HG02678 (cell line): ENCODE data around the gene TMEM269.
"Not testable (repeated sequence)": the region's sequence is repeated elsewhere in the genome, so short reads cannot be mapped to it uniquely, and the experiment has no call there.

Source experiments
- ATAC-seq: cut with Tn5 transposase; IDR thresholded peaks from one replicate; pipeline ENCODE4 v1.9.1; 2021; ENCODE audit warnings: mild to moderate bottlenecking, moderate library complexity; ENCODE audit not compliant: unreplicated experiment

TMEM269 gene

DNA sequence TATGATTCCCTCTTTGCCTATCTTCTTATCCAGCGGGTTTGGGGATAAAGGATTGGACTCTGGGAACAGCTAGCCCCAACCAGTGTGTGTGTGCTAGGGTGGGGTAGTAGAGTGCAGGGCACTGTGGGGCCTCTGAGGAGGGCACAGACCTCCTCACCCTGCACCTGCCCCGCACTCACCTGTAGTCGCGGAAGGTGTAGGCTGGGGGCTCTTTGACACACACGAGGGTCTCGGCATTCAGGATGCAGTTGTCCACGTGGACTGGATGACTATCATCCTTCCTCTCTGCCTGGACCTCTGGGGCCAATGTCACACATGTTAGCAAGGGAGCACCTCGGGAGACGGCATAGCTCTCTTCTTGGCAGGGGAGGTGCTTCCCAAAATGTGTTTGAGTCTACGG is 36.8 kb upstream of the TMEM269 start:
- no peak for ATAC-seq

DNA sequence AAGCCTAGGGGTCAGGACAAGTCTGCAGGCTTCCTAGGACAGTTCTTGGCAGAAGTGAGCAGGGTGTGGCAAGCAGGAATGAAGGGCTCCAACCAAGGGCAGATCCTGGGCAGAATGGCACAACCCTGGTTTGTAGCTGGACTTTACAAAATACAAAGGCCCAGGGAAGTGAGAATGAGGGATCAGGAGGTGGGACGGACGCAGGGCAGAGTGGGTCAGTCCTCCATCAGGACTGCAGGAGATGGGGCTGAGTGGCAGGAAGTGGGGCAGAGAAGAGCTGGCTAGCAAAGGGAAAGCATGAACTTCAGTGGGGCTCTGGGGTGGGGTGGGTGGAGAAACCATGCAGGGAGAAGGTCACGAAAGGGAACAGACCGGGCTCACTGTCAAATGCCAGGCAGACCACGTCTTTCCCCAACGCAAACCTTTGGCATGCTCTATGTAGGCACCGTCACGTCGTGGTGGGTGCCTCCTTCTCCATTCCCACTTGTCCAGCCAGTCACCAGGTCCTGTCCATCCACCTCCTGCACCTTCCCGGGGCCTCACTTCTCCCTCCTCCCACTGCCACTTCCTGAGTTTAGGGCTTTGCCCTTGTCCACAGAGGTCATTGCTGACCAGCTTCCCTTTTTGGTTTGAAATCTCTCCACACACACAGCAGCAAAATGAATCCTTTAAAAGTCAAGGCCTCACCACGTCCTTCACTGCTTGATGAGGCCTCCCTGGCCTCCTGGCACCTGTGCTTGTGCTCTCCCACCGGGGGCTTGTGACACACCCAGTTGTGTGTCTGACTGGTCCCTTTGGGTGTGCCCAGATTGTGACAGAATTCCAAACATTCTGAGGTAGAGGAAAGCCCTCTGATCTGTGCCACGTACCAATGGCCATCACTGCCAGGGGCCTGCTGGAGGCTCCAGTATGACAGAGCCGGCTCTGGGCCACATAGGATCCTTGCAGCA is 36.1 kb upstream of the TMEM269 start:
- no peak for ATAC-seq

DNA sequence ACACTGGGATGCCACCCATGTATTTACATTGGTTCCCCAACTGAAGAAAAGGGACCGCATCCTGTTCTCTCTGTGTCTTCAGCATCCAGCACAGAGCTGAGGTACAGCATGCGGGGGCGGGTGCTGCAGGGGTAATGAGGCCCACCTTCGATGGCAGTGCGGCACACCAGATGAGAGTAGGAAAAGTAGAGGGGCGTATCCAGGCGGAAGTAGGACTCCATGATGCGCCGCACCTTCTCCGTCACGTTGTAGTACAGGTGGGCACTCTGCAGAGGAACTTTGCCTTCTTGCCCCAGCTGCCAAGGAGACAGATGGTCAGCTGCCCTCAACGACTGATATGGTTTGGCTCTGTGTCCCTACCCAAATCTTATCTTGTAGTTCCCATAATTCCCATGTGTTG is 34.8 kb upstream of the TMEM269 start:
- ATAC-seq = no peak

DNA sequence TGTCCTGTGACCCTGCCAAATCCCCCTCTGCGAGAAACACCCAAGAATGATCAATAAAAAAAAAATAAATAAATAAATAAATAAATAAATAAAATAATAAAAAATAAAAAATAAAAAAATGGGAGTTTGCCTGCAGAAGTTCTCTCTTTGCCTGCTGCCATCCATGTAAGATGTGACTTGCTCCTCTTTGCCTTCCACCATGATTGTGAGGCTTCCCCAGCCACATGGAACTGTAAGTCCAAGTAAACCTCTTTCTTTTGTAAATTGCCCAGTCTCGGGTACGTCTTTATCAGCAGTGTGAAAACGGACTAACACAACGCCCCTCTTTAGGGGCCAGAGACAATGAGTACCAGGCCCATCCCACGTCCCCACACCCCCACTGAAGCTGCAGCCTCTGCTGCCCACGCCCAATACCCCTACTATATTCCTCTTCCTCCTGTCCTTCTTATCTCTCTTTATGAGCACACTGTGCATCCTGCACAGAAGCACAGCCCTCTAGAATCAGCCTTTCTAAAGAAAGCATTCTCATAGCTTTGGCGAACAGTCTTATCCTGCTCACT is 33.2 kb upstream of the TMEM269 start:
- not testable (repeated sequence) for ATAC-seq

DNA sequence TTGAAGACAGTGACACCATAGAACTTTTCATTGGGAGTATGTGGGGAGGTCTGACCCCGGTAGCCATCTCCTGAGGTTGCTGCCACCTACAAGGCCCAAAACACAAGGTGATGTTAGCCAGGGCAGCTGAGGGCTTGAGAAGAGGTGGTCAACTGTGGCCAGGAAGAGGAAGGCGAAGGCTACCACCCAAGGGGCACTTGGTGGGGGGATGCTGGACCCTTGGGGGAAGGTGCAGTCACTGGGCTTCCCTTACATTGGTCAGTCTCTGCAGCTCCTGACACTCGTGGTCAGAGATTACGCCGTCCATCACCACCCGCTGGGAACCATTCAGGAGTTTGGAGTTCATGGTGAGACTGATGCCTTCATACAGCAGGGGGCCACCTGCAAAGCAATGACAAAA is 32.5 kb upstream of the TMEM269 start:
- ATAC-seq = no peak

DNA sequence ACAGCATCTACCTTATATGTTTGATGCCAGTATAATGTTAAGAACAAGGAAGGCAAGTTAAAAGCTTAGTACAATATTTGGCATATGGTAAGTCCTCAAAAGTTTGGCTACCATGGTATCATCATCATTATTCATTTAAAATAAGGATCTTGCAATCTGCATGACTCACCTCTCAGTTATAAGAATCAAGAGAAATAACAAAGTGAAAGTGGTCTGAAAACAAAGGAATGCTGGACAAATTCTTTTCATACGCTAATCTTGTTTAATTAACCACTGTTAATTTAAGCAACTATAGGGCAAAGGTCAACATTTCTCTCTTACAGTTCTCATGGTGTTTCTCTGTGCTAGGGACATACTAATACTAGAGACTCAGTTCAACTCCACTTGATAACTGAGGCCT is 31.7 kb upstream of the TMEM269 start:
- no peak for ATAC-seq

DNA sequence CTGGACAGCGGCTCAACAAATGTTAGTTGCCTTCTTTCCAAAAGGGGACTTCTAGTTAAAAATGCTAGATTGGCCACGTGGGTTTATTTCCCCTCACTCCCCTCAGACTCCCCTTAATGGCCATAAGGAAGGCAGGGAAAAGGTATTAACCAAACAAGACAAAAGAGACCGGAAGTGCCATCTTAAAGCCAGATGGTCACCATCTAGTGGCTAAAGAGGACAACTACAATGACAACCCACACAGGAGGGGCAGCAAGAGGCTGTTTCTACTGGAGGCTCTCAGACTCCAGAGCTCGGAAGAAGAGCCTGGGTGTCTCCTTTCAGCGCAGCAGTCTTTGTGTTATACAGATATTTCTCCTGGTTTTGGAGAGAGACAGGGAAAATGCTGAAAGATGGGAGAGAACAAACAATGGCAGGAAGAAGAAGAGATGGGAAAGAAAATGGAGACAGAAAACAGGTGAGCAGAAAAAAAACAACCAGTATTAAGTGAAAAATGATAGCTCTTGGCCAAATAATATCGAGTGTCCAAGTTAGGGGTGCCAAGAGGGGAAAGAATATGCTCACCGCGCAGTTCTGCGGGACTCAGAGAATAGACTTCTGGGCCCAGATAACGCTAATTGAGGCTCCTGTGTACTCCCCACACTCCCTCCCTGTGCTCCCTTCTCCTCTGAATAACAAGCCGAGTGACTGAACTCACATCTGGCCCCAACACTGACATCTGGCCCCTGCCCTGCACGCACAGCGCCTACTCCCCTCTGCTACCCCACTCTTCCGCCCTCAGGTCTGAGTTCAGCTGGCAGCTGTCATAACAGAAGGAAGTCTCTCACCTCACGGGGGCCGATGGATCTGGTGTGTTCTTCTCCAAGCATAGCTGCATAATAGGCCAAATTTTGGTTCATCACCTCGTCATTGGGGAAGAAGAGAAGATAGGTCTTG is 27.6 kb upstream of the TMEM269 start:
- ATAC-seq = no peak

DNA sequence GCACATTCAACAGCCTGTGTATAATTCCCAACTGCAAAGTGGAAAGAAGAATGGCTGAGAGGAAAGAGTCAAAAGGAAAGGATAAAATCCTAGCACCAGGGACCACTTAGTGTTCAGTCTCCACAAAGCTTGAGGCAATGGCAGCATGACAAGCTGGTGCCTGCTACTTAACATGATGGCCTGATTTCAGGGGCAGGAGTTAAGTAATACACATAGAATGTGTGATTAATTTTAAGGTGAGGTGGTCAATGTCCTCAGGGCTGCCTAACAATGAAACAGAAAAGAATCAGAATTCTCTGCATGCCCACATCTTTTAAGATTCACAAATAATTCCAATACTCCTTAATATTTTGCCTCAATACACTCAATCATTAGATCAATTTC is 26.9 kb upstream of the TMEM269 start:
- ATAC-seq = no peak

DNA sequence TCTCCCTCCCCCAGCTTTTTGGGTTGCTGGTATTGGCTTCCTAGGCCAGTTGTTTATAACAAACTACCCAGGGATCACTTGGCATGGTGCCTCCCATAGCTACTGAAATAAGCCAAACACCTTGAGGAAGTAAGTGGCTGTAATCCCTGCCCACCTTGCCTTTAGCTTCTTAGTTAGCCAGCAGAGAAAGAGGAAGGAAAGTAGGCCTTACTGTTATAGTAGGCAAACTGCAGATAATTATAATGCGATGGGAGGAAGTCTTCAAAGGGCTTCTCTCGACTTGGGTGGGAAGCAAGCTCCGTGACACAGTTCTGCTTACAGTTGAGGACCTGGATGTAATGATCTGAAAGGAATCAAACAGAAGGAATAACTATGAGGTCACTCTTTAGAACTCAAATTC is 26.1 kb upstream of the TMEM269 start:
- ATAC-seq = no peak

DNA sequence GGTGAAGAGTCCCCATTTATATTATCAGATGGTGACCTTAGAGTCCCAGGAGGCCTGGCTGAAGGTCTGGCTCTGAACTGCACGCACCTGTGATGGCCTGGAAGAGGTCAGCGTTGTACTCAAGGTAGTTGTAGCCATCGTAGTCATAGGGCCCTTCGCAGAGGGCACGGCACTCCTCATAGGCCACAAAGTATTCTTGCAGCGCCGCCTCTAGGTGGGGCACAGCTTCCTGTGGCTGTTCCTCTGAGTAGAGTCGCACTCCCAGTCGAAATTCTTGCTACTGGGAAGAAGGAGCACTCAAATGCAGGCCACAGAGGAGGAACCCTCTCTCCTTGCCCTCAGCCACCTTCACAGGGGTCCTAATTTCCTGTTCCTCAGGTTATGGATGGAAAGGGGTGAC is 25.7 kb upstream of the TMEM269 start:
- ATAC-seq = no peak

DNA sequence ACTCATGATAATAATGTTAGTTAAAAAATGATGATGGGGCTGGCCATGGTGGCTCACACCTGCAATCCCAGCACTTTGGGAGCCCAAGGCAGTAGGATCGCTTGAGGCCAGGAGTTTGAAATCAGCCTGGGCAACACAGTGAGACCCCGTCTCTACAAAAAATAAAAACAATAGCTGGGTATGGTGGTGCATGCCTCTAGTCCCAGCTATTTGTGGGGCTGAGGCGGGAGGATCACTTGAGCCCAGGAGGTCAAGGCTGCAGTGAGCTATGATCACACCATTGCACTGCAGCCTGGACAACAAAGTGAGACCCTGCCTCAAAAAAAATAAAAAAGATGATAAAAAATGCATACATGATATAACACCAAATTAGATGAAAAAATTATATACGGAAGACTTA is 23.2 kb upstream of the TMEM269 start:
- ATAC-seq = no peak

DNA sequence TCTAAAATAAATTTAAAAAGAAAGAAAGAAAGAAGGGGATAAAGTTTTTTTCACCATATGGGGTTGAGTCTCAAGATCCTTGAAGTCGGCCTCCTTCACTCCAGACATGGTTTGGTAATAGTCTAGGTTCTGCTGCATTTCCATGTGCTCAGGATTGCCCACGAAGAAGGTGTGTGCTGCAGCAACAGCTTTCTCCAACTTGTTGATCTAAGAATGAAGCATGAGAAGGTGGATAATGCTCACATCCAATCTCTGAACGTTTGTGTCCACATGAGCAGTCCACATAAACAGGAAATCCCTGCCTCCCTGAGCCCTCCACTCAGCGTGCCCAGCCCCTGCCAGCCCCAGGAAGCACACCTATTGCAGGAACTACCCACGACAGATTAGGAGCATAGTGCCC is 22.5 kb upstream of the TMEM269 start:
- no peak for ATAC-seq

DNA sequence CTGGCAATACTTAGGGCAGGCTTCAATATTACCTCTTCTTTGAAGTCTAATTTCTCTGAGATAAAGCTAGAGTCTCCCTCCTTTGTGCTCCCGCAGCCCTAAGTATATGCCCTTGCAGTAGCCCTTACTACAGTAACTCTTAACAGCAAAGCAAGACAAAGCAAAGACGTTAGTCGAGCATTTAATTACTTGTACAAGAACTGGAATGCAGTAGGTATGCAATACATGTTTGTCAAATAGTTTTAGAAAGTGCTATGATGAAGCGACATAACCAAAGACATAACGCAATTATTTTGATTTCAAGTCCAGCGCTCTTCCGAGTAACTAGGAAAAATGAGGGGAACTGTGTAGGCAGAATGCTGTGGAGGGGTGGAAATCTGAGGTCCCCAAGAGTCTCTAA is 19.5 kb upstream of the TMEM269 start:
- ATAC-seq = no peak

DNA sequence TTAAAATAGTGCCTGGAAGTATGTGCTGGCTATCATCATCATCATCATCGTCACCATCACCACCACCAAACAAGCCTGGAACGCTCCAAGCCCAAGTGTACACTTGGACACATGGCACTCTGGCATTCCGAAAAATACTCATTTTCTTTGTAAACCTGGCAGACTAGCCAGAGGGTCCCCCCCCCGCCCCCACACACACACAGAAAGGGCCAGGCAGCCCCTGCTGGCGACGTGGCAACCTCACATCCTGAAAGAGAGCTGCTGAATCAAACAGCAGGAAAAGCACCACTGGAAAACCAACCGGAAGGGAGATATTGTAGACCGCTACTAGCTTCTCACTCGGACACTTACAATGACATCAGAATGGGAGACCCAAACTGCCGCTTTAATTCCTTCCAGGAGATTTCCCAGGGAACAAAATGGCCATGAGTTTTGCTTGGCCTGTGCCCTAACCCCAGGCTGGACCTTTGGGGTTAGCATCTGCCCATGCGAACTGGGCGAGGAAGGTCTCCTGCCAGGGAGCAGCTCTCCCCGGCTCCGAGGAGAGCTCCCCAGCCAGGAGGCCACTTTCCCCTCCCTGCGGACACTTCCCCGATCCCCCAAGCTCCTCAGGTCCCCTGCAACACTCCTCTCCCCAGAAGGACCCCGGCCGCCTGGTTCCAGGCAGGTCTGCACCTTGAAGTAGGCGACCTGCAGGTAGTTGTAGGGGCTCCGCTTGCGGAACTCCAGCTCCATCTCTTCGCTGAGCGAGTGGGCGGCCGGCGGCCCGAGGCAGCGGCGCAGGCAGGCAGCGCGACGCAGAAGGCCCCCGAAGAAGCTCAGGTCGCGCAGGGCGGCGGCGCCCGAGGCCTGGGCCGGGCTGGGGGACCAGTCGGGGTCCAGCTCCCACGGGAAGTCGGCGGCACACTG is 18.7 kb upstream of the TMEM269 start:
- peak; percentile 16 for ATAC-seq

DNA sequence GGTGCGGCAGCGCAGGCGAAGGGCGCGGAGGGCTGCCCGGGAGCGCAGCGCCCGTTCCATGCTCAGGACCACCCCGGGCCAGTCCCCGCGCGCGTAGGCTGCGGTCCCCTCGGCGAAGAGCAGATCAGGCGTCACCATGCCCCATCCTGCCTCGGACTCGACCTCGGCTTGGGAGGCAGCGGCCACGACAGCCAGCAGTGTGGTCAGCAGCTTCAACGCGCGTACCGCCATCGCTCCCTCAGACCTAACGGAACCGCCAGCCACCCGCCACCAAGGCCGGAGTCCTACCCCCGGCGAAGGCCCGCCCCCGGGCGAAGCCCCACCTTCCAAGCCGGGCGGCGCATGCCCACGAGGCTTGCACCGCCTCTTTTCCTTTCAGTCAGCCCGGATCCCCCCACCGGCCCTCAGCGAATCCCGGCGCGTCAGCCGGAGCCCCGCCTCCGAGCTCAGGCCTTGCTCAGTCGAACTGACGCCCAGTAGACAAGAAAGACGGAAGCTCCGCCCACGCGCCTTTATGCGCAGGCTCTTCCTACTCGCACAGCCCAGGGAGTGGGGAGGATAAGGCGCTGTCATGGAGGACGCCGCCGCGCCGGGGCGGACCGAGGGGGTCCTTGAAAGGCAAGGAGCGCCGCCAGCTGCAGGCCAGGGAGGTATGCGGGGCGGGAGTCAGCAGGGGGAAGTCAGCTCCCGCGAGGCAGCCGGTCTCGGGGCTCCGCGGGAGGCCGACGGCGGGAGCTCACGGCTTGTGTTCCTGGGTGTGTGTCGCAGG is 17.9 kb upstream of the TMEM269 start, which contains the start of the genes C1orf50 and P3H1:
Gene C1orf50 (plus strand): TSS at position 509 of the 769 bp plus-strand sequence. CDS start 63 bp downstream, at position 572.
Gene P3H1 (minus strand): TSS at position 288 of the 769 bp plus-strand sequence. CDS start 57 bp downstream, at position 231.
- ATAC-seq = peak; percentile 90

DNA sequence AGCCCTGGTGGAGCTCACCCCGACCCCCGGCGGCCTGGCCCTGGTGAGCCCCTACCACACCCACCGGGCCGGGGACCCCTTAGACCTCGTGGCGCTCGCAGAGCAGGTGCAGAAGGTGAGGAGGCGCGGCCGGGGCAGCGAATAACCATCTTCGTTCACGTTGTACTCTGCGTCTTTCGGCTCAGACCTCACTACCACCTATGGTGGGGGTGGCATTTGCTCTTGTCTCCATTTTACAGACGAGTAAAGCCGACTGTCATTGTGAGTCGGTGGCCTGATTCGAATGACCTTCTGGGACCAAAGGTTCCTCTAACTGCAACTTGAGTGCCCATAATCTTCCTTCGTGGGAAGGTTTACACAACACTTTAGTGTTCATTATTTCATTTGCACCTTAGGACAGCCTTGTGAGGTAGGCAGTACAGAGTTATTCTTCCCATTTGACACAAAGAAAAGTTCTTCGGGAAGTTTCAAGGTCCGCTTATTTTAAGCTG is 17.2 kb upstream of the TMEM269 start:
- peak; percentile 3 for ATAC-seq

DNA sequence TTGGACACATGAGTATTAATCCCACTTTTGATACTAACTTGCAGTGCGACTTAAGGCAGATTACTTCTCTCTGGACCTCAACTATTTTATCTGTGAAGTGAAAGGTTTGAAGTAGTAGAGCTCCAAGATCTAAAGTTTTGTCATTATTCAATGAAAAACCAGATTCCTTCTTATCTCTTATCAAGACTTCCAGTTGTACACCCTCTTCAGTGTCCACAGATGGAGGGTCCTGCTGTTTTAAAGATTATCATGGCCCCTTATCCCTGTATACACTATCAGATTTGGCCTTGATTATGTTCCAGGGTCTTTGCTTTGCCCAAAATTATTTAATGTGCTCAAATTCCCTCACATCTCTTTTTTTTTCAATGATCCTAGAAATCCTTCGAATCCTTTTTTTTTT is 16.6 kb upstream of the TMEM269 start:
- no peak for ATAC-seq

DNA sequence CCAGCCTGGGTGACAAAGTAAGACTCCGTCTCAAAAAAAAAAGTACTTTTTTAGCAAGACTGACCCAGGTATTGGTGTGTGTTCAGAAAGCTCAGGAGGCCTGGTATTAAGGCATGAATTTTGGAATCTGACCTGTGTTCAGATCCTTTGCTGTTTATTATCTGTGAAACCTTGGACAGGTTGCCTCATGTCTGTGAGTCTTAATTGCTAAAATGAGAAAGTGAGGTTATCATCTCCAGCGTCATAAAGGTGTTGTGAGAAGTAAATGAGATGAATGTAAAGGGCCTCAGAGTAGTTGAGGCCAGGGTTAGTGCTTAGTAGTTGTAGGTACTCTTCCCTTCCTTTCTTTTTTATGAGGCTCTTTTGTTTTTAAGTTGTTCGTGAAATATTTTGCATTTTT is 15.0 kb upstream of the TMEM269 start:
- no peak for ATAC-seq

DNA sequence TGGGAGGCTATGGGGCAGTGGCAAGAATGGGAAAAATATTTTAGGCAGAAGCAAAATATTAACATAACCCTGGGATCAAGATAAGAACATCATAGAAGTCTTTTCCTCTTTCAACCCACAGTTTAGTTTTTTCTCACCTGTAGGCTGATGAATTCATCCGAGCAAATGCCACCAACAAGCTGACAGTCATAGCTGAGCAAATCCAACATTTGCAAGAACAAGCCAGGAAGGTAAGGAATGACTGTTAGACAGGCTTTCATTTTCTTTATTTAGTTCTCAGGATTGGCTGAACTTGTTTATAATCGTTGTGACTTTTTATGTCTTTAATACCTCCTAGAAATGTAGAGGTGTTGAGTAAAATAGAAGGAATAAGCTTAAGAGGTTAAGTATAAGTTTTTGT is 11.4 kb upstream of the TMEM269 start:
- ATAC-seq = no peak
